ENCODE data around the gene RFXANK.

The RFXANK gene

GRCh38 chr19:19176950-19177349 lies 15.1 kb upstream of the RFXANK start:
- ATAC-seq, result no peak
- TF ChIP-seq BACH2 (CRISPR knock-in tag; IDR thresholded peaks at IDR 0.05; ENCODE audit: borderline replicate concordance), result no peak
- no peak for TF ChIP-seq PPARA (CRISPR knock-in tag; IDR thresholded peaks at IDR 0.05; ENCODE audit: borderline replicate concordance)
- TF ChIP-seq TSHZ2 (CRISPR knock-in tag; IDR thresholded peaks at IDR 0.05), result no peak
- TF ChIP-seq ZFP30 (CRISPR knock-in tag; IDR thresholded peaks at IDR 0.05), result no peak
- TF ChIP-seq PATZ1 (CRISPR knock-in tag; IDR thresholded peaks at IDR 0.05; ENCODE audit: borderline replicate concordance), result no peak
- TF ChIP-seq POU6F1 (CRISPR knock-in tag; IDR thresholded peaks at IDR 0.05; ENCODE audit: borderline replicate concordance, low read depth), result no peak
- TF ChIP-seq ZNF565 (CRISPR knock-in tag; conservative IDR thresholded peaks at IDR 0.05; ENCODE audit: low read depth), result no peak
- no peak for TF ChIP-seq OSR1 (CRISPR knock-in tag; IDR thresholded peaks at IDR 0.05)
- TF ChIP-seq ARNTL (CRISPR knock-in tag; IDR thresholded peaks at IDR 0.05; ENCODE audit: borderline replicate concordance, low read depth), result no peak
- TF ChIP-seq TCF4 (CRISPR knock-in tag; IDR thresholded peaks at IDR 0.05; ENCODE audit: borderline replicate concordance), result no peak
- no peak for TF ChIP-seq RARB (CRISPR knock-in tag; IDR thresholded peaks at IDR 0.05)
- no peak for TF ChIP-seq ESRRG (CRISPR knock-in tag; IDR thresholded peaks at IDR 0.05)
- no peak for TF ChIP-seq ZNF8 (CRISPR knock-in tag; IDR thresholded peaks at IDR 0.05)
- TF ChIP-seq CREB5 (CRISPR knock-in tag; IDR thresholded peaks at IDR 0.05; ENCODE audit: low read depth), result no peak

- no peak for TF ChIP-seq ZC3H10 (CRISPR knock-in tag; IDR thresholded peaks at IDR 0.05)
- TF ChIP-seq BACH2 (CRISPR knock-in tag; IDR thresholded peaks at IDR 0.05; ENCODE audit: borderline replicate concordance), result no peak
- no peak for TF ChIP-seq ZNF70 (CRISPR knock-in tag; IDR thresholded peaks at IDR 0.05)
- no peak for TF ChIP-seq TSHZ2 (CRISPR knock-in tag; IDR thresholded peaks at IDR 0.05)
- no peak for TF ChIP-seq TCF4 (CRISPR knock-in tag; IDR thresholded peaks at IDR 0.05; ENCODE audit: borderline replicate concordance)
- TF ChIP-seq GLIS3 (CRISPR knock-in tag; IDR thresholded peaks at IDR 0.05), result no peak
- no peak for TF ChIP-seq ESRRG (CRISPR knock-in tag; IDR thresholded peaks at IDR 0.05)
- no peak for TF ChIP-seq CREB5 (CRISPR knock-in tag; IDR thresholded peaks at IDR 0.05; ENCODE audit: low read depth)
- no peak for TF ChIP-seq RARB (CRISPR knock-in tag; IDR thresholded peaks at IDR 0.05)
- no peak for TF ChIP-seq OSR1 (CRISPR knock-in tag; IDR thresholded peaks at IDR 0.05)
- TF ChIP-seq TOX (CRISPR knock-in tag; IDR thresholded peaks at IDR 0.05; ENCODE audit: borderline replicate concordance), result no peak
- TF ChIP-seq CSDC2 (CRISPR knock-in tag; IDR thresholded peaks at IDR 0.05), result no peak
- ATAC-seq, result no peak
Measured at GRCh38 chr19:19179548-19180441, 12.3 kb upstream of the RFXANK start.

All from SK-N-SH treated with all-trans-retinoic acid at 6 μM for 48 hours (cell line).